SK-N-SH (cell line): ENCODE data around the gene SNX8.

Source experiments
- TEAD4 ChIP-seq: IDR thresholded peaks from 2 replicates; pipeline ENCODE4 v1.4.0; 2012; ENCODE audit warnings: mild to moderate bottlenecking, borderline replicate concordance; ENCODE audit not compliant: insufficient read depth
- TF ChIP-seq, protein P1 (sequence below): fragments of 200-600 bp; sonication (generic); IDR thresholded peaks from 2 replicates; pipeline ENCODE4 v1.6.1; 2017; ENCODE audit warnings: antibody characterized with exemption, mild to moderate bottlenecking, moderate library complexity

GRCh38 chr7:2203766-2204300 lies 110.4 kb downstream of the SNX8 start:
- TF ChIP-seq, protein P1, sequence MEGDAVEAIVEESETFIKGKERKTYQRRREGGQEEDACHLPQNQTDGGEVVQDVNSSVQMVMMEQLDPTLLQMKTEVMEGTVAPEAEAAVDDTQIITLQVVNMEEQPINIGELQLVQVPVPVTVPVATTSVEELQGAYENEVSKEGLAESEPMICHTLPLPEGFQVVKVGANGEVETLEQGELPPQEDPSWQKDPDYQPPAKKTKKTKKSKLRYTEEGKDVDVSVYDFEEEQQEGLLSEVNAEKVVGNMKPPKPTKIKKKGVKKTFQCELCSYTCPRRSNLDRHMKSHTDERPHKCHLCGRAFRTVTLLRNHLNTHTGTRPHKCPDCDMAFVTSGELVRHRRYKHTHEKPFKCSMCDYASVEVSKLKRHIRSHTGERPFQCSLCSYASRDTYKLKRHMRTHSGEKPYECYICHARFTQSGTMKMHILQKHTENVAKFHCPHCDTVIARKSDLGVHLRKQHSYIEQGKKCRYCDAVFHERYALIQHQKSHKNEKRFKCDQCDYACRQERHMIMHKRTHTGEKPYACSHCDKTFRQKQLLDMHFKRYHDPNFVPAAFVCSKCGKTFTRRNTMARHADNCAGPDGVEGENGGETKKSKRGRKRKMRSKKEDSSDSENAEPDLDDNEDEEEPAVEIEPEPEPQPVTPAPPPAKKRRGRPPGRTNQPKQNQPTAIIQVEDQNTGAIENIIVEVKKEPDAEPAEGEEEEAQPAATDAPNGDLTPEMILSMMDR = no peak
- no peak for TF ChIP-seq TEAD4
